ENCODE results near the gene PFDN1. TPM values are rescaled to one million over a fixed set of nuclear protein-coding genes. Genes with fewer than 3 reads are reported as not detected.

The PFDN1 gene
- total RNA-seq, result 33.5 and 35.0 TPM in 2 replicates

GRCh38 chr5:140302786-140303639 lies at the start of gene PFDN1:
TSS of gene PFDN1 (minus strand) at chr5:140303101. CDS start at chr5:140303073, 28 bp downstream.

GRCh38 chr5:140346348-140347221 lies 43.7 kb upstream of the PFDN1 start, which contains the start of gene HBEGF:
TSS of gene HBEGF (minus strand) at chr5:140346603. CDS start at chr5:140346328, 275 bp downstream.

Other genes with a start within 250 kb of the PFDN1 start
- gene PURA, start 189.0 kb downstream of the PFDN1 start, total RNA-seq, result 37.7 and 45.0 TPM in 2 replicates
- gene IGIP, start 177.2 kb downstream of the PFDN1 start, total RNA-seq, result 24.0 and 32.8 TPM in 2 replicates
- 28.3 and 28.9 TPM in 2 replicates for gene CYSTM1, start 127.9 kb downstream of the PFDN1 start, total RNA-seq
- 4.6 and 10.7 TPM in 2 replicates for gene HBEGF, start 43.5 kb upstream of the PFDN1 start, total RNA-seq
- gene SLC4A9, start 57.1 kb upstream of the PFDN1 start, total RNA-seq, result 0.07 TPM in 1 of 2 replicates, not detected in the other
- 77.4 and 79.7 TPM in 2 replicates for gene ANKHD1, start 98.7 kb upstream of the PFDN1 start, total RNA-seq
- 1.4 and 2.6 TPM in 2 replicates for gene EIF4EBP3, start 244.6 kb upstream of the PFDN1 start, total RNA-seq

All from smooth muscle cell of the pulmonary artery (primary cell).